ENCODE measurements around the gene ECE1. TPM values are rescaled to one million over a fixed set of nuclear protein-coding genes. Genes with fewer than 3 reads are reported as not detected.

ECE1 gene
- total and polyA plus RNA-seq, 2 of the 4 experiments (the other 2 are of a cell fraction) = 61.8 to 124 TPM

DNA sequence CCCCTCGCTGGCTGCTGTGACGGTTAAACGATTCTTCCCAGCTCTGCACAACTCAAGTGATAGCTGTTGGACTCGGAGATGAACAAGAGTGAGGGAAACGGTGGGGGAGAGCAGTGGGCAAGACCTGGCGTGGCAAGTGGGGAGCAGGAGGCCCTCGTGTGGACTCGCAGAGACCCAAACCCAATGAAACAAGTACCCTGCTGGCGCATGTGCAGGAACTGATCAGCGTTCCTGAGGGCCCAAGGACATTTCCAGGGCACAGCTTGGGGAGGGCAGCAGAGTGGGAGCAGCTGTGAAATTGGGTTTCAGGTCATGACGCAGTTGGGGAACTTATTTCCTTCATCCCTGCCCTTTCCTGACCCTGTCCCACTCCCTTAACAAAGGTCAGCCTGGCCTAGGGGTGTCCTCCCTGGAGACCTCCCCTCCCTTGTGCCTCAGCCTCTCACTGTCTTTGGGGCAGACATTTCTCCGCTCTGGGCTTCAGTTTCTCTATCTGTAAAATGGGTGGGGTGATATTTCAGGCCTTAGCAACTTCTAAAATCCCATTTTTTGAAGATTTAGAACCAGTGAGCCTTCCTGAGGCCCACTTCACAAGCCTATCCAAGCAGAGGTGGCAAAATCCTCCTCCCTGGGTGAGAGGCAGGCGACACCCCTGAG, 27.9 kb upstream of the ECE1 start:
- H2AK9ac ChIP-seq (replicated peaks; ENCODE audit: low read depth, low read length, poor library complexity) = peak overlapping the region; percentile 85
- peak overlapping the region; percentile 93 for H4K91ac ChIP-seq (ENCODE audit: insufficient read depth, low read depth, low read length)
- H2AK5ac ChIP-seq (ENCODE audit: low read depth, low read length) = peak overlapping the region; percentile 98
- H3K56ac ChIP-seq (ENCODE audit: extremely low read depth, insufficient read depth, low read length) = 0 out of 2 replicates have a peak overlapping the region, but pooled peaks have one; percentile 16
- peak overlapping the region; percentile 90 for H2BK120ac ChIP-seq (ENCODE audit: low read depth, low read length)
- H2BK15ac ChIP-seq (ENCODE audit: low read depth, low read length) = peak overlapping the region; percentile 90; the same call in 2 of the 3 replicates
- peak overlapping the region; percentile 65 for H3K14ac ChIP-seq (replicated peaks; ENCODE audit: low read depth, low read length)
- WGBS, 2 experiments (ENCODE audit: extremely low coverage in 2 of 2, insufficient read length in 1 of 2) = 100% methylated on average over 1 of the region's 13 CpGs; no CpG with 5 or more reads in 1 of the 2 experiments
- H3K27ac ChIP-seq (ENCODE audit: insufficient read depth, low read length) = peak overlapping the region; percentile 86
- H3K9me1 ChIP-seq (ENCODE audit: insufficient read depth, low read length) = peaks cover 51% of the 10 kb centered on the region
- DNase-seq (no peak), ATAC-seq (ENCODE audit: low read depth) (no peak)
- BruUV-seq (replicated peaks) = no TSS peak
- peak overlapping the region; percentile 67 for H3K18ac ChIP-seq (ENCODE audit: low read depth, low read length)
- H3K4ac ChIP-seq (ENCODE audit: low read depth, low read length) = peak overlapping the region; percentile 91
- H4K20me1 ChIP-seq (ENCODE audit: insufficient read depth, low read length) = peaks cover 8% of the 10 kb centered on the region
- peak overlapping the region; percentile 82 for H4K5ac ChIP-seq (ENCODE audit: low read depth, low read length)
- intact Hi-C loops (cut with micrococcal nuclease) (no loop called here), dilution Hi-C loops (cut with HindIII; ENCODE audit: low sequenced_read_pairs, unreplicated experiment) (no loop called here), in situ Hi-C loops (cut with MboI; ENCODE audit: low sequenced_read_pairs) (no loop called here)
- peak overlapping the region; percentile 65 for H2BK20ac ChIP-seq (ENCODE audit: low read depth, low read length)
- H3K4me2 ChIP-seq (ENCODE audit: low read depth, low read length) = no peak overlapping the region
- H3K27me3 ChIP-seq (ENCODE audit: control insufficient read depth, insufficient read depth, low read length) = no peaks in the 10 kb centered on the region
- H2AFZ ChIP-seq (replicated peaks; ENCODE audit: low read length, poor library complexity) = peak overlapping the region; percentile 76
- H3K4me1 ChIP-seq (ENCODE audit: control insufficient read depth, insufficient read depth, low read length) = peaks cover 70% of the 10 kb centered on the region
- H2BK5ac ChIP-seq (ENCODE audit: low read depth, low read length, poor library complexity, severe bottlenecking) = peak overlapping the region; percentile 89
- POLR2A ChIA-PET (ENCODE audit: unreplicated experiment) = no interaction called here
- peak overlapping the region; percentile 31 for H3K23ac ChIP-seq (ENCODE audit: low read depth, low read length)
- H3K9me3 ChIP-seq (ENCODE audit: control insufficient read depth, insufficient read depth, low read length) = no peaks in the 10 kb centered on the region
- H3K9ac ChIP-seq (ENCODE audit: low read depth, low read length) = 0 out of 2 replicates have a peak overlapping the region, but pooled peaks have one; percentile 8
- peaks cover 55 to 97% of the 10 kb centered on the region in 2 experiments for H3K79me1 ChIP-seq (ENCODE audit: low read depth in 1 of 2, low read length in 2 of 2)
- H4K8ac ChIP-seq (ENCODE audit: low read depth in 2 of 2, low read length in 2 of 2) = peak overlapping the region; percentile 24 to 73
- peaks cover 2% of the 10 kb centered on the region; the same call in 1 of the 2 replicates for H3K36me3 ChIP-seq (ENCODE audit: control insufficient read depth, insufficient read depth, low read length)
- no peak overlapping the region for H3K4me3 ChIP-seq (ENCODE audit: insufficient read depth, low read depth, low read length)
- CTCF ChIA-PET = interaction anchor here (1.7 kb wide), 1 partner anchor 16 kb away, joined by 6 read pairs; no protein-coding TSS in a partner anchor
- TF ChIP-seq POLR2A (IDR thresholded peaks at IDR 0.05; ENCODE audit: low read depth, low read length) = no peak
- TF ChIP-seq NFE2L2 (IDR thresholded peaks at IDR 0.05; ENCODE audit: low read depth, low read length) = no peak
- no peak for TF ChIP-seq RFX5 (IDR thresholded peaks at IDR 0.05; ENCODE audit: low read depth, low read length)
- no peak for TF ChIP-seq SMC3 (IDR thresholded peaks at IDR 0.05; ENCODE audit: low read depth, low read length)
- no peak for TF ChIP-seq FOS (IDR thresholded peaks at IDR 0.05; ENCODE audit: low read depth, low read length)
- TF ChIP-seq CHD1 (IDR thresholded peaks at IDR 0.05; ENCODE audit: low read depth, low read length) = no peak
- TF ChIP-seq MAZ (IDR thresholded peaks at IDR 0.05; ENCODE audit: borderline replicate concordance, low read depth, low read length) = no peak
- TF ChIP-seq BHLHE40 (IDR thresholded peaks at IDR 0.05; ENCODE audit: low read depth, low read length) = no peak
- TF ChIP-seq, protein P1, sequence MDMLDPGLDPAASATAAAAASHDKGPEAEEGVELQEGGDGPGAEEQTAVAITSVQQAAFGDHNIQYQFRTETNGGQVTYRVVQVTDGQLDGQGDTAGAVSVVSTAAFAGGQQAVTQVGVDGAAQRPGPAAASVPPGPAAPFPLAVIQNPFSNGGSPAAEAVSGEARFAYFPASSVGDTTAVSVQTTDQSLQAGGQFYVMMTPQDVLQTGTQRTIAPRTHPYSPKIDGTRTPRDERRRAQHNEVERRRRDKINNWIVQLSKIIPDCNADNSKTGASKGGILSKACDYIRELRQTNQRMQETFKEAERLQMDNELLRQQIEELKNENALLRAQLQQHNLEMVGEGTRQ (IDR thresholded peaks at IDR 0.05; ENCODE audit: low read depth, low read length) = no peak
- TF ChIP-seq RCOR1 (IDR thresholded peaks at IDR 0.05; ENCODE audit: insufficient replicate concordance, low read length) = no peak
- TF ChIP-seq MXI1 (IDR thresholded peaks at IDR 0.05; ENCODE audit: borderline replicate concordance, low read depth, low read length) = no peak
- TF ChIP-seq, protein P2, sequence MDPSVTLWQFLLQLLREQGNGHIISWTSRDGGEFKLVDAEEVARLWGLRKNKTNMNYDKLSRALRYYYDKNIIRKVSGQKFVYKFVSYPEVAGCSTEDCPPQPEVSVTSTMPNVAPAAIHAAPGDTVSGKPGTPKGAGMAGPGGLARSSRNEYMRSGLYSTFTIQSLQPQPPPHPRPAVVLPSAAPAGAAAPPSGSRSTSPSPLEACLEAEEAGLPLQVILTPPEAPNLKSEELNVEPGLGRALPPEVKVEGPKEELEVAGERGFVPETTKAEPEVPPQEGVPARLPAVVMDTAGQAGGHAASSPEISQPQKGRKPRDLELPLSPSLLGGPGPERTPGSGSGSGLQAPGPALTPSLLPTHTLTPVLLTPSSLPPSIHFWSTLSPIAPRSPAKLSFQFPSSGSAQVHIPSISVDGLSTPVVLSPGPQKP (IDR thresholded peaks at IDR 0.05; ENCODE audit: borderline replicate concordance, low read depth, low read length) = no peak
- TF ChIP-seq, protein P3, sequence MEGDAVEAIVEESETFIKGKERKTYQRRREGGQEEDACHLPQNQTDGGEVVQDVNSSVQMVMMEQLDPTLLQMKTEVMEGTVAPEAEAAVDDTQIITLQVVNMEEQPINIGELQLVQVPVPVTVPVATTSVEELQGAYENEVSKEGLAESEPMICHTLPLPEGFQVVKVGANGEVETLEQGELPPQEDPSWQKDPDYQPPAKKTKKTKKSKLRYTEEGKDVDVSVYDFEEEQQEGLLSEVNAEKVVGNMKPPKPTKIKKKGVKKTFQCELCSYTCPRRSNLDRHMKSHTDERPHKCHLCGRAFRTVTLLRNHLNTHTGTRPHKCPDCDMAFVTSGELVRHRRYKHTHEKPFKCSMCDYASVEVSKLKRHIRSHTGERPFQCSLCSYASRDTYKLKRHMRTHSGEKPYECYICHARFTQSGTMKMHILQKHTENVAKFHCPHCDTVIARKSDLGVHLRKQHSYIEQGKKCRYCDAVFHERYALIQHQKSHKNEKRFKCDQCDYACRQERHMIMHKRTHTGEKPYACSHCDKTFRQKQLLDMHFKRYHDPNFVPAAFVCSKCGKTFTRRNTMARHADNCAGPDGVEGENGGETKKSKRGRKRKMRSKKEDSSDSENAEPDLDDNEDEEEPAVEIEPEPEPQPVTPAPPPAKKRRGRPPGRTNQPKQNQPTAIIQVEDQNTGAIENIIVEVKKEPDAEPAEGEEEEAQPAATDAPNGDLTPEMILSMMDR (conservative IDR thresholded peaks at IDR 0.05; ENCODE audit: low read depth, low read length) = no peak
- no peak for TF ChIP-seq CEBPB (IDR thresholded peaks at IDR 0.05; ENCODE audit: low read depth, low read length)
- no peak for TF ChIP-seq RAD21 (IDR thresholded peaks at IDR 0.05; ENCODE audit: low read length)

Data from IMR-90 (cell line).